Stimulated activated CD8-positive, alpha-beta memory T cell treated with anti-CD3 and anti-CD28 coated beads, Interleukin-7, amount 100 ng/mL, for 1 hour (primary cell): Measurements from ENCODE around the gene AP4M1.

Experiments used
- DNase-seq, 2 donors: peaks; one replicate each; pipeline ENCODE4 v3.0.0-alpha.2; 2020; ENCODE audit warnings: low read depth in 2 of 2

Gene AP4M1

GRCh38 chr7:100157334-100158228, 56.1 kb downstream of the AP4M1 start:
- no peak for DNase-seq
